A549 (cell line): ENCODE data around the gene BBX. TPM values are rescaled to one million over a fixed set of nuclear protein-coding genes. Genes with fewer than 3 reads are reported as not detected.

Experiments
- ATAC-seq, 2 experiments: fragments of 200-7000 bp in 1 of 2; fragments of >200 bp in 1 of 2; cut with Nextera tagmentation in 1 of 2; cut with Tn5 transposase in 1 of 2; 3 replicates each; pipeline versions ENCODE4 v1.8.0 to v1.9.1; 2018 to 2020; ENCODE audit warnings: mild to moderate bottlenecking in 1 of 2, moderate library complexity in 1 of 2
- CTCF ChIA-PET: fragments of 300-600 bp; sonication (Branson Sonifier 250); formaldehyde crosslinking; extraction: SDS; loops from one replicate; lab custom pipeline; 2021; ENCODE audit warnings: antibody characterized with exemption, inconsistent platforms; lab: Yijun Ruan, JAX
- POLR2A ChIA-PET: fragments of 350-600 bp; formaldehyde crosslinking; extraction: SDS; loops from one replicate; lab custom pipeline; 2021; ENCODE audit warnings: antibody characterized with exemption, inconsistent platforms; lab: Yijun Ruan, JAX
- DNase-seq, 2 experiments: peaks; one replicate each; pipeline versions ENCODE4 v3.0.0 to v3.0.0-alpha.2; 2011 to 2016; ENCODE audit warnings: low read depth in 1 of 2, low spot score in 1 of 2
- FAIRE-seq: peaks from 2 replicates; lab custom pipeline; 2011; peaks lifted over from hg19 to GRCh38; lab: Jason Lieb, UNC
- H3K27ac ChIP-seq, 2 experiments: fragments of >200 bp; sonication (Bioruptor Twin); formaldehyde crosslinking; 3 replicates each; pipeline ENCODE4 v1.5.1; 2016 to 2017
- H3K4me1 ChIP-seq: fragments of >200 bp; sonication (Bioruptor Twin); formaldehyde crosslinking; 3 replicates; pipeline ENCODE4 v1.6.1; 2016
- H3K4me2 ChIP-seq: fragments of >200 bp; sonication (Bioruptor Twin); formaldehyde crosslinking; 3 replicates; pipeline ENCODE4 v1.6.1; 2016
- H3K4me3 ChIP-seq: fragments of >200 bp; sonication (Bioruptor Twin); formaldehyde crosslinking; 3 replicates; pipeline ENCODE4 v1.5.1; 2016
- H3K9me3 ChIP-seq: fragments of >200 bp; sonication (Bioruptor Twin); formaldehyde crosslinking; 3 replicates; pipeline ENCODE4 v1.6.1; 2016
- ATOH8 ChIP-seq: fragments of 250-450 bp; sonication (Bioruptor Pico); IDR thresholded peaks from 2 replicates; pipeline ENCODE4 v1.5.0; 2020; ENCODE audit warnings: low read depth, mild to moderate bottlenecking, moderate library complexity
- CEBPB ChIP-seq, 2 experiments: fragments of >200 bp in 1 of 2; sonication (Bioruptor Twin) in 1 of 2; formaldehyde crosslinking in 1 of 2; IDR thresholded peaks; 2 replicates each; pipeline ENCODE4 v1.6.1; 2012 to 2016
- CHD2 ChIP-seq: fragments of 150-350 bp; IDR thresholded peaks from 2 replicates; pipeline ENCODE4 v1.6.1; 2014; ENCODE audit warnings: low read length; ENCODE audit not compliant: partially characterized antibody
- E2F6 ChIP-seq: IDR thresholded peaks from 2 replicates; pipeline ENCODE4 v1.6.1; 2012; ENCODE audit warnings: low read depth, borderline replicate concordance
- EHF ChIP-seq: fragments of 250-450 bp; sonication (Bioruptor Pico); IDR thresholded peaks from 2 replicates; pipeline ENCODE4 v1.5.0; 2020; ENCODE audit warnings: mild to moderate bottlenecking
- ELK1 ChIP-seq: fragments of 150-350 bp; IDR thresholded peaks from 2 replicates; pipeline ENCODE4 v1.6.1; 2014; ENCODE audit warnings: low read depth, mild to moderate bottlenecking, low read length
- FOSB ChIP-seq: fragments of 250-450 bp; sonication (Bioruptor Pico); IDR thresholded peaks from 2 replicates; pipeline ENCODE4 v1.5.0; 2020; ENCODE audit warnings: mild to moderate bottlenecking, moderate library complexity
- GATA3 ChIP-seq: IDR thresholded peaks from 2 replicates; pipeline ENCODE4 v1.6.1; 2012; ENCODE audit warnings: borderline replicate concordance
- HOXA7 ChIP-seq: fragments of 250-450 bp; sonication (Bioruptor Pico); IDR thresholded peaks from 2 replicates; pipeline ENCODE4 v1.5.0; 2020; ENCODE audit warnings: mild to moderate bottlenecking, moderate library complexity
- JUN ChIP-seq, 2 experiments: fragments of >200 bp; sonication (Bioruptor Twin); formaldehyde crosslinking; IDR thresholded peaks; 2 replicates in 1 of 2; 3 replicates in 1 of 2; pipeline ENCODE4 v1.6.1; 2016 to 2017
- KDM1A ChIP-seq: fragments of 200-600 bp; sonication (generic); IDR thresholded peaks from 2 replicates; pipeline ENCODE4 v1.6.1; 2016; ENCODE audit warnings: low read depth, mild to moderate bottlenecking
- MAFK ChIP-seq: fragments of 450-650 bp; IDR thresholded peaks from 2 replicates; pipeline ENCODE4 v1.6.1; 2014; ENCODE audit not compliant: partially characterized antibody
- MAZ ChIP-seq: fragments of 150-350 bp; IDR thresholded peaks from 2 replicates; pipeline ENCODE4 v1.6.1; 2014; ENCODE audit warnings: antibody characterized with exemption, low read depth, low read length, borderline replicate concordance
- NFE2L2 ChIP-seq: fragments of 150-350 bp; conservative IDR thresholded peaks from 2 replicates; pipeline ENCODE4 v1.6.1; 2014; ENCODE audit warnings: low read length
- PBX3 ChIP-seq: IDR thresholded peaks from 2 replicates; pipeline ENCODE4 v1.6.1; 2012
- PHF8 ChIP-seq: fragments of 200-600 bp; sonication (generic); IDR thresholded peaks from 2 replicates; pipeline ENCODE4 v1.6.1; 2016; ENCODE audit warnings: low read depth, mild to moderate bottlenecking, antibody characterized with exemption, moderate library complexity, borderline replicate concordance
- RAD21 ChIP-seq, 2 experiments: fragments of >200 bp in 1 of 2; sonication (Bioruptor Twin) in 1 of 2; formaldehyde crosslinking in 1 of 2; IDR thresholded peaks in 1 of 2; conservative IDR thresholded peaks in 1 of 2; 2 replicates in 1 of 2; 3 replicates in 1 of 2; pipeline ENCODE4 v1.6.1; 2012 to 2018; ENCODE audit warnings: inconsistent platforms in 1 of 2
- RARB ChIP-seq: fragments of 250-450 bp; sonication (Bioruptor Pico); IDR thresholded peaks from 2 replicates; pipeline ENCODE4 v1.8.0; 2021; ENCODE audit warnings: mild to moderate bottlenecking, moderate library complexity
- RFX5 ChIP-seq: fragments of 450-650 bp; IDR thresholded peaks from 2 replicates; pipeline ENCODE4 v1.7.1; 2014; ENCODE audit warnings: antibody characterized with exemption, mild to moderate bottlenecking, moderate library complexity
- SREBF2 ChIP-seq: fragments of 450-650 bp; IDR thresholded peaks from 2 replicates; pipeline ENCODE4 v1.6.1; 2014; ENCODE audit warnings: mild to moderate bottlenecking, moderate library complexity
- TFCP2L1 ChIP-seq: fragments of 250-450 bp; sonication (Bioruptor Pico); IDR thresholded peaks from 2 replicates; pipeline ENCODE4 v1.5.0; 2021; ENCODE audit warnings: mild to moderate bottlenecking
- USF2 ChIP-seq: fragments of 450-650 bp; IDR thresholded peaks from 2 replicates; pipeline ENCODE4 v1.6.1; 2014; ENCODE audit warnings: antibody characterized with exemption
- WGBS: methylation state at CpG from one replicate; pipeline ENCODE4 v1.1.6; 2017; ENCODE audit errors: missing lambda C conversion rate; 5-methylcytosine and 5-hydroxymethylcytosine counted together
- polyA plus RNA-seq, 4 experiments: library from polyadenylated mRNA; depleted of rRNA in 3 of 4; stranded (reverse); fragments of >200 nt; fragmentation: RNase III in 1 of 4; extraction: RNeasy Plus Mini Kit Qiagen cat#74134 plus additional on column Dnase treatment in 1 of 4; gene quantifications; 2 replicates in 3 of 4; 3 replicates in 1 of 4; pipeline ENCODE4 v1.2.3, GENCODE V29; 2011 to 2017

BBX gene
- polyA plus RNA-seq, 2 of the 4 experiments (the other 2 are of a cell fraction), result 16.7 to 62.8 TPM

GRCh38 chr3:107651782-107652181, 129.0 kb downstream of the BBX start:
- H3K27ac ChIP-seq, result no peak overlapping the region
- H3K4me1 ChIP-seq, result peaks cover 8% of the 10 kb centered on the region; the same call in 2 of the 3 replicates
- DNase-seq (no peak), FAIRE-seq (no peak), ATAC-seq (no peak)
- H3K9me3 ChIP-seq, result no peaks in the 10 kb centered on the region
- no peak overlapping the region for H3K4me3 ChIP-seq
- 0 out of 3 replicates have a peak overlapping the region, but pooled peaks have one; percentile 8 for H3K4me2 ChIP-seq
- CTCF ChIA-PET, result no interaction called here
- POLR2A ChIA-PET, result no interaction called here
- no peak for TF ChIP-seq TFCP2L1 (CRISPR knock-in tag)
- no peak for TF ChIP-seq NFE2L2
- no peak for TF ChIP-seq USF2
- TF ChIP-seq RARB (CRISPR knock-in tag), result no peak
- no peak for TF ChIP-seq PBX3
- TF ChIP-seq ELK1, result no peak
- TF ChIP-seq SREBF2, result no peak
- no peak for TF ChIP-seq RFX5
- TF ChIP-seq RAD21 (conservative IDR thresholded peaks at IDR 0.05 in 1 of 2, IDR thresholded peaks at IDR 0.05 in 1 of 2), result no peak
- TF ChIP-seq HOXA7 (CRISPR knock-in tag), result no peak
- TF ChIP-seq CHD2, result no peak

GRCh38 chr3:107654218-107654617, 131.5 kb downstream of the BBX start:
- Histone ChIP-seq H3K9me3 (no peaks in the 10 kb centered on the region), H3K4me2 (no peak overlapping the region), H3K27ac (no peak overlapping the region), H3K4me3 (no peak overlapping the region), H3K4me1 (peaks cover 19% of the 10 kb centered on the region)
- WGBS, result 95% methylated on average over 1 of the region's 1 CpG
- ATAC-seq (no peak), FAIRE-seq (no peak), DNase-seq (no peak)
- TF ChIP-seq TFCP2L1 (CRISPR knock-in tag), result no peak
- no peak for TF ChIP-seq PHF8
- TF ChIP-seq KDM1A, result no peak
- no peak for TF ChIP-seq ELK1
- no peak for TF ChIP-seq GATA3
- TF ChIP-seq MAFK, result peak; percentile 62
- no peak for TF ChIP-seq MAZ
- TF ChIP-seq RAD21 (conservative IDR thresholded peaks at IDR 0.05 in 1 of 2, IDR thresholded peaks at IDR 0.05 in 1 of 2), result no peak
- ChIA-PET POLR2A (no interaction called here), CTCF (interaction anchor here (0.9 kb wide), 1 partner anchor 12 kb away, joined by 3 read pairs; no protein-coding TSS in a partner anchor)

GRCh38 chr3:107657971-107658370, 135.2 kb downstream of the BBX start:
- Histone ChIP-seq H3K27ac (no peak overlapping the region), H3K9me3 (no peaks in the 10 kb centered on the region), H3K4me1 (peaks cover 11% of the 10 kb centered on the region), H3K4me3 (no peak overlapping the region), H3K4me2 (peak overlapping the region; percentile 23)
- ChIA-PET CTCF (interaction anchor here (1.1 kb wide), 1 partner anchor 19 kb away, joined by 6 read pairs; no protein-coding TSS in a partner anchor), POLR2A (no interaction called here)
- FAIRE-seq (no peak), DNase-seq (no peak), ATAC-seq (no peak)
- TF ChIP-seq MAZ, result no peak
- no peak for TF ChIP-seq EHF (CRISPR knock-in tag)
- TF ChIP-seq E2F6, result no peak
- TF ChIP-seq HOXA7 (CRISPR knock-in tag), result no peak
- no peak for TF ChIP-seq JUN (IDR thresholded peaks at IDR 0.05)
- no peak for TF ChIP-seq ATOH8 (CRISPR knock-in tag)
- 0 out of 4 replicates have a peak, but pooled peaks of 1 of the 2 experiments have one; percentile 22 for TF ChIP-seq CEBPB (IDR thresholded peaks at IDR 0.05)
- no peak for TF ChIP-seq FOSB (CRISPR knock-in tag)
- 13% methylated on average over 2 of the region's 2 CpGs for WGBS
